OCI-LY7 (cell line): ENCODE data around the gene GNB1L.

Experiments
- CTCF ChIP-seq: fragments of 200-600 bp; sonication (generic); conservative IDR thresholded peaks from 2 replicates; pipeline ENCODE4 v1.5.1; 2014; ENCODE audit warnings: mild to moderate bottlenecking, antibody characterized with exemption, low read length, moderate library complexity, mixed read lengths
- EZH2phosphoT487 ChIP-seq: fragments of 200-600 bp; sonication (generic); IDR thresholded peaks from 2 replicates; pipeline ENCODE4 v1.6.1; 2018; ENCODE audit warnings: low read depth, borderline replicate concordance, mild to moderate bottlenecking, mixed run types, antibody characterized with exemption, low read length, moderate library complexity, mixed read lengths

- TF ChIP-seq CTCF (no peak), EZH2phosphoT487 (no peak)
These were observed 38.3 kb upstream of the GNB1L start for GRCh38 chr22:19892925-19893324.
